Measurements from ENCODE around the gene EMX1.

Gene EMX1

DNA sequence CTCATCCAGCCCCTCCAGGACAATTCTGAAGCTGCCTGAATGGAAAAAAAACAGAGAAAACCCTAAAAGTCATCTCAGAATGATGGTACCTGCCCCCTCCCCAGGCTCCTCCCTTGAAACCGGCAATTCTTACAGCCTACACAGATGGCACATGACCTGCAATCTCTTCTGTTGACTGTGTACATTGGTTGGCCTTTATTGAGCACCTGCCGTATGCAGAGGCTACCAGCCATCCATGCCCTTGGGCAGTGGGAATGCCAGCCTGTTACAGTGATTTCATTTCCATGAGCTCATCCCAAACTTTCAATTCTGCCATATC is 57.1 kb downstream of the EMX1 start:
- in situ Hi-C loops (cut with MboI; ENCODE audit: low sequenced_read_pairs) = no loop called here

DNA sequence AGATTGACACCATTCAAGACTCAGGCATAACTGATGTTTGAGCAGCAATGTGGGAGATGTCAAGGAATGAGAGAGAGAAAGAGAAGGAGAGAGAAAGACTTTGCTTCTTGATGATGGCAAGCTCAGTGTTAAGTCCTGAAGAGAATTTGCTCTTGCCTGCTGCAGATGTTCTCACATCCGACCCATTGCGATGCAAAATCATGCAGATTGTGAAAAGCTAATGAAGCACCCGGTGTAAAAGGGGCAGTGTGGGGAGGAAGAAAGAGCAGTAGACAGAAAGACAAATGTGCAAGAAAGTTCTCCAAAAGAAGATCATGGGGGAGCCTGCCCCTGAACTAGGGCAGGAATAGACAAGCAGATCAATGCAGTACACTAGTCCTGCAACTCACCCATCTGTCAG is 57.7 kb downstream of the EMX1 start:
- in situ Hi-C loops (cut with MboI; ENCODE audit: low sequenced_read_pairs) = no loop called here

DNA sequence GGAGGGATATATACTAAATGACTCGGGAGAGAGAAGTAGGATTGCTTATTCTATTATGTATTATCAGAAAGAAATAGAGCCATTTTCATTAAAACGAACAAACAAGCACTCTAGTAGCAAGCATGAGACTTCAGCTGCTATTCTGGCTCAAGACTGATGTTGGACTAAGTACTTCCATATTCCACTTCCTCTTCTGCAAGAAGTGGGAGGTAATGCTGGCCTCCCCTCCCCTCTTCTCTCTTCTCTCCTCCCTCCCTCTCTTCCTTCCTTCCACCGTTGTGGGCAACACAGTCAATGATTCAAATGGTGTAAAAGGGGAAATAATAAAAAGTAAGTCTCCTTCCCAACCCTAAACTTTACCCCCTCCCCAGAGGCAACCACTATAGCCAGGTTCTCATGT is 62.6 kb downstream of the EMX1 start:
- in situ Hi-C loops (cut with MboI; ENCODE audit: low sequenced_read_pairs) = no loop called here

DNA sequence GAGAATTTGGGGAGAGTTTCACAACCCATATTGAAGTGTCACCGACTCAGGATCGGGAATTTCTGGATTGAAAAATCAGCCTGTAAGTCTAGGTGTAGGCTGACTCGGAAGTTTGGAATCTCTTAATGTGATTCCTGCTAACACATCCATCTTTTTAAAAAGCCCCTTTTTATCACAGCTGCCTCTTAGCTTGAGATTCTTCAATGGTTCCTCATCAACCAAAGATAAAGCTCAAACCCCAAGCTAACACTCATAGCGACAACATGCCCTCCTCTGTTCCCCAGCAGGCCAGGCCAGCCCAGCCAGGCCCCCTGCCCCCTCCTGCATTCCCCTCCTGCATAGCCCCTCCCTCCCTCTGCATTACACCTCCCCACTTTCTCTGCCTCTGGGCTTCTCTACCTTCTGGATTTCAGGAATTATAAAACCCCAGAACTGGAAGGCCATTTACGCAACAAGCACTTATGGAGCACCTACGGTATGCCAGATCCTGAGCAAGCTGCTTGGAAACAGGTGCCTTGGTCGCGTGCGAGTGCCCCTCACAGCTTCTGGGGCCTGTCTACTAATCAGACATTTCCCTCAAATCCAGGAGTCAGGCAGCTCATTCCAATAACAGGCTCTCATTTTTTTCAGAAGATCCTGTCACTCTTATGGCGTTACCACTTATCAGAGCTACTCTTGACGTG is 63.4 kb downstream of the EMX1 start:
- in situ Hi-C loops (cut with MboI; ENCODE audit: low sequenced_read_pairs) = no loop called here

DNA sequence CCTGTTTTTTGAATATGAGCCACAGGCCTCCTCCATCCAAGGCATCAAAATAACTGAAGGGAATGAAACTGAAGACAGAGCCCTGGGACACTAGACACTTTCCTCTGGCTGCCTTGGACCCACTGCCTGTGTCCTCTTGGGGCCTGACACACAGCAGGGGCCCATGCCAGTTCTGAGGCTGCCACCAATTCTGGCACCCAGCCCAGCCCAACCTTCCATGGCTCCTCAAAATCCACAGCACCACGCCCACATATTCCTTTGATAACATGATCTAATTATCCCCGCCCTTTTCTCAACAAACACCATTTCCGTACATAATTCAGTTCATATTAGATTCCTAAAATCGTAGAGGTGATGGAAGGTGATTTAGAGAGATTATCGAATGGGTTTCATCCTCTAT is 64.2 kb downstream of the EMX1 start:
- in situ Hi-C loops (cut with MboI; ENCODE audit: low sequenced_read_pairs) = no loop called here

- in situ Hi-C loops (cut with MboI; ENCODE audit: low sequenced_read_pairs) = no loop called here
Observed at GRCh38 chr2:72982219-72982618, 64.9 kb downstream of the EMX1 start.

GRCh38 chr2:72982781-72983499 is 65.6 kb downstream of the EMX1 start:
- in situ Hi-C loops (cut with MboI; ENCODE audit: low sequenced_read_pairs) = no loop called here

GRCh38 chr2:72983500-72984161 is 66.3 kb downstream of the EMX1 start:
- in situ Hi-C loops (cut with MboI; ENCODE audit: low sequenced_read_pairs) = no loop called here

GRCh38 chr2:72984172-72984671 is 66.9 kb downstream of the EMX1 start:
- in situ Hi-C loops (cut with MboI; ENCODE audit: low sequenced_read_pairs) = no loop called here

Measured in HL-60/S4 treated with retinoic acid at 250 ng/mL for 4 days and 3 days (cell line).